HG02642 (cell line): ENCODE data around the gene ZNF613.

Source experiments
- ATAC-seq: cut with Tn5 transposase; IDR thresholded peaks from one replicate; pipeline ENCODE4 v1.9.1; 2021; ENCODE audit warnings: mild to moderate bottlenecking; ENCODE audit not compliant: unreplicated experiment, poor library complexity

Gene ZNF613

GRCh38 chr19:51994048-51994644 is 66.9 kb downstream of the ZNF613 start:
- ATAC-seq: no peak
